NK-92 treated with Interleukin-12 subunit alpha and Interleukin-12 subunit beta, amount 100 ng/mL, for 24 hours (cell line): ENCODE data around the gene UGT1A9.

Source experiments
- DNase-seq: peaks from one replicate; lab custom pipeline; 2025; lab: John Stamatoyannopoulos, UW

UGT1A9 gene

DNA sequence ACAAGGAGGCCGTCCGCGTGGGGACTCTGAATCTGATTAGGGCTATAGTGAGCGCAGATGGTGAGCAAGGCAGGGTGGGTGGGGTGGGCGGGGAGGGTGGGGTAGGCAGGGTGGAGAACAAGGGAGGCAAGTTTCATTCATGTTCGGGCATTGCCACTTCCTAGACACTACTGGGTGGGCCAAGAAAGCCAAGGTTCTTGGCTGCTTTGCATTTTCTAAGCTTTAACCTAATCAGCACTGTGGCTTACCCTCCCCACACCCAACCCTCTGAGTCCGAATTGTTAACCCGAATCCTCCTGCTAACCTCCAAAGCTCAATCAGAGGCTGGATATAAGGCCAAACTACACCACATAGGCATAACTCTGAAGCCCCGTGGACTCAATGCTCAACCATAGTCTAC, 124.6 kb downstream of the UGT1A9 start:
- no peak for DNase-seq

DNA sequence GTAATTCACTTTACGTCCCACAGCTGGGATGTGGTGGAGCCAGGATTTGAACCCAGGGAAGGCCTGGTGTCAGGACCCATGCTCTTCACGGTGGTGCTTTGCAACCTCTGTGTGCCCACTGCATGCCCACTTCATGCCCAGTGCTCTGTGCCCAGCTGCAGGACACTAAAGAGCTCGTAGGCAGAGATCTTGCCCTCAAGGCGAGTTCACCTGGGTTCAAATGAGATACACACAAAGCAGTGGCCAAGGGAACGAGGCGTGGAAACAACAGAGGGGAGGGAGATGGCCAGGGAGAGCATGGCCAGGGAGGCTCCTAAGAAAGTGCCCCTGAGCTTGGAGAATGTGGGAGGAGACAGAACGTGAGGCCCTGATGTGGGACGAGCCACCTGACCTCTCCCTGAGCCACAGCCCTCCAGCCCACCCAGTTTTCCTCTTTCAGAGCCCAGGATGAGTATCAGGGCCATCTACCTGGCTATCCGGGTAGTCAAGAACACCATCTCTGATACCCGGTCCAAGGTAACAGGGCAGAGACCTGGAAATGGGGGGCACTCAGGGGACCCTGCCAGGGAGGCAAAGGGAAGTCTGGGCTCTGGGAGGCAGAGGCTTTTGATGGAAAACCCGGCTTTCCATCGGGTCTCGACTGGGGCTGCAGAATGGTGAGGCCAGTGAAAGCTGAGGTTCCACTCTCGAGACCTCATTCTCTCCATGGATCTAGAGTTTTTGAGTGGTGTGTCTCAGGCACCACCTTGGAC, 126.8 kb downstream of the UGT1A9 start:
- no peak for DNase-seq

DNA sequence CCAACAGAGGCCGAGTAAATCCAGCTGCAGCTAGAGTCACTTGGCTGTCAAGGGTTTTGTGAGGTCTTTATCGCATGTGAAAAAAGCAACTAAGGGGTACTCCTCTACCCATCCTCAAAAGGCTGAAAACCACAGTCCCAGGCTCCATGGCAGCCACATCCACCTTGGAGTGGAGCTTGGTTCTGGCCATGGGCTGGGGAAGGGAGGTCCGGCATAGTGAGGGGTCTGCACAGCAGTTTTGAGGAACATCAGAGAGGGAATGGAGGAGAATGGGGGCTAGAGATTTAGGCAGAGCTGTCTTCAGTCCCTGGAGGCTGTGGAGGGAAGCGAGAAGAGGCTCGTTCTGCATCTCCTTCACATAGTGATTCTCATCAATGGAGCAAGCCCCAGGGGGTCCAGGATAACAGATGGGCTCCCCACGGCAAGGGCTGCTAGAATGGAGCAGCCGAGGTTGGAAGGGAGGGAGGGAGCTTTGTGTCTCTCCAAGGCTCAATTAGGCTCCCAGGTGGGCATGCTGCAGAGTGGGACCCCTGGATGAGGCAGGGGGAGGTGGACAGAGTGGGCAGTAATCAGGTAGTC, 127.5 kb downstream of the UGT1A9 start:
- DNase-seq = no peak

DNA sequence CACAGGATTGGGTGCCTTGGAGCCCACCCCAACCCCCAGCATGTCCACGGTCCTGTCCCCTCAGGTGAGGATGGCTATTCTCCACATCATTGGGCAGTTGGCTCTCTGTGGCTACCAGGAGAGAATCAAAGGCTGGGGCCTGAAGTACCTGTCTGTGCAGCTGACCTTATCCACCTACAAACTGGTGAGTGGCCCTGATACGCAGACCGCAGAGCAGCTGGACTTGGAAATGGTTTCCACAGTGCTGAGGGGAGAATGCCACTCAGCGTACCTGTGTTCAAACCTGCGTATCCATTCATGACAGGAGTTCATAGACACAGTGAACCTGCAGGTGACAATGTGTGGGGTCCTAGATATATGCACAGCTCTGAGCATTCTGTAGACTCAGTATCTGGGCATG, 128.0 kb downstream of the UGT1A9 start:
- DNase-seq = no peak

DNA sequence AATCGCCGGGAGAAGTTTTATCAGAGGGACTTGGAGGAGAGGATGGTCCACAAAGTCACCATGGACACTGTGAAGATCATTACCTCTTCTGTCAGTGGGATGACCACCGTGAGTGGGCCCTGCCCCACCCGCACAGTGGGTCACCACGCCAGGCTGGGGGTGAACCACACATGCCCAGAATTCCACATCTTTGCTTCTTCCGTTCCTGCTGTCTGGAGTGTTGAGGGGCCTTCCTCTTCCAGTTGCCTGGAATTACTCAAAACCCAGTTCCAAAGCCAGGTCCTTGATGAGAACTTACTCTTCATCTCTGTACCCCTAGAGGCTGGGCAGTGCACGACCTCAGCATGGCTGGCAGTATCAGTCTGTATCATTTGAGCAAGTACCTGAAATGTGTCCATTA, 128.5 kb downstream of the UGT1A9 start:
- DNase-seq = no peak

DNA sequence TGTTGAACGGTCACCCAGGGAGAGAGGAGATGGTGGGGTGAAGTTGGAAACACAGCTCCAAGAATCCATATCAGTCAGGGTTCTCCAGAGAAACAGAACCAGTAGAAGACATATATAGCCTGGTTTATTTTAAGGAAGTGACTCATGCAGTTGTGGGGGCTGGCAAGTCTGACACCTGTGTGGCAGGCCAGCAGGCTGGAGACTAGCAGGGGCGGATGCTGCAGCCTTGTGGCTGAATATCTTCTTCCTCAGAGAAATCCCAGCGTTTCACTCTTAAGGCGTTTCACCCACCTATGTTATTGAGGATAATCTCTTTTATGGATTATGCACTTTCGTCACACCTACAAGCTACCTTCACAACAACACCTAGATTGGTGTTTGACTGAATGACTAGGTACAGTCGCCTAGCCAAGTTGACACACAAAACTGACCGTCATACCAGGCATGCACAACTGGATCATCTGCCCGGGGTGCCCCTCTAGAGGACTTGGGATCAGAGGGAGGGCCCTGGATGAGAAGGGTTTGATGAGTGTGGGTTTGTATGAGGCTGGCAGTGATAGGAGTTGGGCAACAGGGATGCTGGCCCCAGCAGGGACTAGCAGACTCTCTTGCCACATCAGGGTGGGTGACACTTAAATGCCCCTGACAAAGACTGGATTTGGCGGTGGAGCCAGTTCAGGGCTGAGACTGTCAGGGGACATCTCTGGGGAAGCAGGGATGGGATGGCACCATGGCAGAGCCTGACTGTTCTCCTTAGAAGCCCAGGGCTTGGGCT, 129.8 kb downstream of the UGT1A9 start:
- peak; percentile 68 for DNase-seq

DNA sequence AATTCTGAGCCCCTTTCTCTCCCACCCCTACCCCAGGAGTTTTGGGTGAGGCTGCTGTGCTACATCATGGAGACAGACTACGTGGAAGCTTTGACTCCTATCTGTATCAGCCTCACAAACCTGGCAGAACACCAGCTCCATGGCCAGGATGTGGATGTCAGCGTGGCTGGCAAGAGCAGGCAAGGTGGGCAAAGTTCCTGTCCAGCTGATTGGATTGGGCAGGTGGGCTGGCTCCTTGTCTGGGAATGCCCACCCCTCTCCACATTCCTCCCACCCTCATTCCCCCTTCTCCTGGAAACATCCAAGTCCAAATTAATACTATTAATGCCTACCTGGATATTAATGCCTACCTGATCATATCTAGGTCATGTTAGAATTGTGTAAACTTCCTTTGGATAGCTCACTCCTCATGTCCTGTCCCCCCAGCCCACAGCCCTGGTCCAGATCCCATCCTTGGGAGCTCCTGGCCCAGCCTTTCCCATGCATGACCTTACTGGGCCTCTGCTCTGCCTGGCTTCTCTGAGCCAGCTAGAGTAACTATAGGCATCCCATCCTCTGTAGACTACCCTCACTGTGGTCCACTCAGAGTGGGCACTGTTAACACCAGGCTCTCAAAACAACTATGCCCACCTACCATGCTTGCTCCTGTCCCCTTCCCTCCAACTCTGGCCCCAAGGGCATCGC, 130.6 kb downstream of the UGT1A9 start:
- no peak for DNase-seq

DNA sequence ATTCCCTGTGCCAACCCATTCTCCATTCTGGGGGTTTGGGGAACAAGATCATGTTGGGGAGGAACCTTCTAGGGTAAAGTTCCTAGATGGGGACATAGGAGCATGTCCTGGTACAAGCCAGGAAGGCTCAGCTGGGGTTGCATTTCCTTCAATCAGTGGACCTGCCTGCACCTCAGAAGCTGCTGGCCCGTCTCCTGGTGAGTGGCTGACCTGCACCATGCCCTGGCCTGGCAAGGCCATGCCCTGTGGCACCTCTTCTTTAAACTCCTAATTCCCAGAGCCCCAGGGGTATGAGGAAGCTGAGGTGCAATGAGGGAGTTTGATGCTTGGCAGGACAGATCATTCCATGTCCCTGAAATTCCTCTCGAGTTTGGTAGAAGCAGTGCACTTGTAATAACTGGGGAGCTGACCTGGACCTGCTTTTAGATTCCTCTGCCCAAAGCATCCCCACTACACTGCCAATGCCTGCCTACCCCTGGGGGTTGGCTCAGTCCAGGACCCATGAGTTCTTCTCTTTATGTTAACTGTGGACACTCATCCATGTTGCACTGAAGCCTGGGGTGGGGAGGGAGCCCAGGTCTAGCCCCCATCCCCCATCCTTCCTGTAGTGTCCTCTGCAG, 131.7 kb downstream of the UGT1A9 start:
- no peak for DNase-seq

DNA sequence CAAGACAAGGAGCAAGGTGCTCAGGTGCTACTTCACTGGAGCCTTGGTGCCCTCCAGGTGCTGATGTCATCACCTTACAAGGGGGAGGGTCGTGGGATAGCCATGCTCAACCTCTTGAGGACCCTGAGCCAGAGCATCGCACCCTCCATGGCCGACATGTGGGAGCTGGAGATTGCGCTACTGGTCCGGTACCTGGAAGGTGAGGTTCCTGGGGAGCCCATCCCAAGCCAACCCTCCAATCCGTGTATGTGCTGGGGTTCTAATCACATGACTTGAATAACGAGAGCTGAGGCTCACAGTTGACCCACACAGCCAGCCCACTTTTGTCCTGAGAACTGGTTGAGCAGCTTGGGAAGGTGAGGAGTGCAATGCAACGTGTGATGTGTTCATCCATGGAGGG, 132.3 kb downstream of the UGT1A9 start:
- DNase-seq = no peak

DNA sequence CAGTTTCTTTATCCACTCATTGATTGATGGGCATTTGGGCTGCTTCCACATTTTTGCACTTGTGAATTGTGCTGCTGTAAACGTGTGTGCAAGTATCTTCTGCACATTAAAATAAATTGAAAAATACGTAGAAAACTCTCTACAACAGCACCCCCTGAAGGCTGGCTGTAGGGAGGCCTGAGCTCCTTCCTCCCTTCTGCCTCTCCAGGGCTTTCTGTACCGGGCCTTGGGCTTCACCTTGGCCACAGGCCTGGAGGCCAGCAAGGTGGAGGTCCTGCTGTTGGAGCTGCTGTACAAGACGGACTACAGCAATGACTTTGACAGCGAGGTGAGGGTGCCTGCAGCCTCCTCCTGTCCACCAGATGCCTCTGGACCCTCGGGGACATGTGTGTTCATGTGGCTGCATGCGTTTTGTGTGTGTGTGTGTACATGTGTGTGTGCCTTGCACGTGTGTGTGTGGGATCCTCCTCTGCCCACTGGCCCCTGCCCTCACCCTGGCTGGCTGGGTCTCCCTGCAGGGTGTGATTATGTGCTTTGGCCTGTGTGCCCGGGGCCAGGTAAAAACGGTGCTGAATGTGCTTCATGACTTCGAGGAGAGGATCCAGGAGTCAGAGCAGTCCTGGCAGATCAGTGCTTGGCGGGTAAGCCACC, 135.6 kb downstream of the UGT1A9 start:
- DNase-seq = no peak

DNA sequence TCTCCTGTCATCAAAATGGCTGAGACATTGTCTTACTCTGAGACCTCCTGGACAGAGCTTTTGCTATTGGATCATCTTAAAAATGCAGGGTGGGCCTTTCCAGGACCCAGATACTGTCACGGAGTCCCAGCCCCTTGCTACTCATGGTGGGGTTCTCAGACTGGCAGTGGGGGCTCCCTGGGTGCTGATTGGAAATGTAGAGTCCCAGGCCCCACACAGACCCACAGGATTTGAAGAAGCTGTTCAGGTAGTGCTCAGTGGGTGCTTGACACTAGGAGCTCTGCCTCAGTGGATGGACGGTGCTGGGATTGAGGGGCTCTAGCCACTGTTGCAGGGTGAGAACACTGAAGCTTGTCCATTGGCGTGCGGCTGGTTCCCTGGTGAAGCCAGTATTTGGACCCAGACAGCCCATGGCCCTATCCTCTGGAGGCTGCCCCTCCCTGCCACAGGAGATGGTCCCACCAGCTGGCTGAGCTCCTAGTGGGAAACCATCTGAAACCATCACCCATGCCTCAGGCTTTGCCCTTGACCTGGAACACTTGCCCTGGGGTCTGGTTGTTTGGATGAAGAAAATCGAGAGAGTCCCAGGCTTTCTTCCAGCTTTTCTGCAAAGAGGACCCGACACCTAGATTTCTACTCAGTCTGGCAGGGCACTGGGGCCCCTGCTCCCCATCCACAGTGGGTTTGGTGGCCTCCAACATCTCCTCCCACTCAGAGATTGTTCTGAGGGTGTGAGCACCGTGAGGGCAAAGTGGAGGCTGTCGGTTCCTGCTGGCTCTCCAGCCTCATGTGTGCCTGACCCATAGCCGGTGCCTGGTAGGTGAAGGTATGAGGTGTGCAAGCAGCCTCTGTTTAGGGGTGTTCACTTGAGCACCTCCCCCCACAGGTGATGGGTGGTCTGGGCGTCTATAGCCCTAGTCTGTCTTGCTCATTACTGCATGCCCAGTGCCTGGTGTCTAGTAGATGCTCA, 136.6 kb downstream of the UGT1A9 start:
- no peak for DNase-seq

DNA sequence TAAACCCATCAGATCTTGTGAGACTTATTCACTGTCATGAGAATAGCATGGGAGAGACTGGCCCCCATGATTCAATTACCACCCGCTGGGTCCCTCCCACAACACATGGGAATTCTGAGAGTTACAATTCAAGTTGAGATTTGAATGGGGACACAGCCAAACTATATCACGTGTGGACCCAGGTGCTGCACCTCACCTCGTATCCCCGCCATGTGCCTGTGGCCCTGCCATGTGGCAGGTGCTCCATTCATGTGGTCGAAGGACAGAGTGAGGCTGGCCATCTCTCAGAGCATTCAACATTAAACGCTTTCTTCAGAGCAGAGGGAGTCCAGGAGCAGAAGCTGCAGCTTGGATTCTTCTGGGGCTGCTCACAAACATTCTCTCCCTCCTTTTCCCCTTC, 138.7 kb downstream of the UGT1A9 start:
- DNase-seq = no peak

DNA sequence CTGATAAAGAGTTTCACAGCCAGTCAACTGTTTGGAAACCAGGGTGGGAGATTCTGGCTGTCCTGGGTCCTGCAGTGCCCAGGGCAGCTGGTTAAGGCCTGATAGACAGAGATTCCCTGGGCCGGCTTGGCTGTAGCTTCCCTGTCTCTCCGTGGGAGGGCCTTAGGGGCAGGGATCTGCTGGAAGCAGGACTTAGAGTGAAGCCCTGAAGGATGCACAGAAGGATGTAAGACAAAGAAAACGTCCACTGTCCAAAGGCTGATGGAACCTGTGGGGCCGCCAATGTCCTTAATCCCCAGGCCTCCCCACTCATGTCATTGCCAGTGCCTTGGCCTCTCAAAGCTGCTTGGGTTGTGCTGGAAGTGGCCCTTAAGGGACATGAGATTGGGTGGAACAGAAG, 139.4 kb downstream of the UGT1A9 start:
- DNase-seq = no peak

DNA sequence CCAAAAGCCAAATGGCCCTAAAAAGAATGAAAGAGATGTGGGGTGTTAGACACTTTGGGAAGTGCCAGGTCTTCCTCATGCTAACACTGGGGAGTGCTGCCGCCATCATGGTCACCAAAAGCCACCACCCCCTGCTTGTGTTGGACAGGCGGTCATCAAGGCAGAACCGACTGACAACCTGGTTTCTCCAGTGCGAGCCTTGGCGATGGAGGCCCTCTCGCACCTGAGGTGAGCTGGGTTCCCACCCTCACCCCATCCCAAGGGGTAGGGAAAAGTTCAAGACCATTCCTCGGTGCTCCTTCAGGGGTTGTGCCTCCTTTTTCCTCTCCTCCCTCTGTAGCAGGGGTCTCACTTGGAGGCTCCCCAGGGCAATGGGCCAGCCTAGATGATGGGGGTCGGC, 140.0 kb downstream of the UGT1A9 start:
- DNase-seq = no peak

DNA sequence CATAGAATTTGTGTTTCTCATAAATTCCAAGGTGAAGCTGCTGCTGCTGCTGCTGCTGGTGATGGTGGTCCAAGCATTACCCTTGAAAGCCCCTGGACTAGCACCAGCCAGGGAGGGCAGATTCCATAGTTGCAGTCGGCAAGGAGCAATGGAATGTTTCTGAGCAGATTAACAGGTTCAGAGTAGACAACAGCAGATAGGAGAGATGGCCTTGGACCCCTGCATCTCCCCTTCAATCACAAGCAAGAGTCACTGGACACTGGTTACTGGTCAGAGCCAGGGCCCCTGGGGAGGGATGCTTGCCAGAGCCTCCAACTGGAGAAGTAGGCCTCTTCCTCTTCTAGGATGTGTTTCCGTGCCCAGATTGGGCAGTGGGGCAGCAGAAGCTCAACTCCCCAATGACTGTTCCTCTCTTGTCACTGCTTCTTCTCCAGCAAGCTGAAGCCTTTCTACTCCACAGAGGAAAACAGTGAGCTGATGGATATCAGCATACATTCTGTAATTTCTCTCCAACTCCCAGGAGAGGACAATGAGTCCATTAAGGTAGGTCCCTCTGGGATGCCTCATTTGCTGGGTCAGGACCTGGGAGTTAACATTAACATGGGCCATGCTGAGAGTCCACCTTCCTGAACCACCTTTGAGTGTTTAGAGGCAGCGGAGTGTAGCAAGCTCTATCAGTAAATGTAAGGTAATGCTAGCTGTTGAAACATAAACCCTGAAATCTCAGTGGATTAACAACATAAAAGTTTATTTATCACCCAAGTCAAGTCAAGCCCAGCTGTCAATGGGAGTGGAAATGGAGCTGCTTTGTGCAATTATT, 141.7 kb downstream of the UGT1A9 start:
- DNase-seq = no peak

DNA sequence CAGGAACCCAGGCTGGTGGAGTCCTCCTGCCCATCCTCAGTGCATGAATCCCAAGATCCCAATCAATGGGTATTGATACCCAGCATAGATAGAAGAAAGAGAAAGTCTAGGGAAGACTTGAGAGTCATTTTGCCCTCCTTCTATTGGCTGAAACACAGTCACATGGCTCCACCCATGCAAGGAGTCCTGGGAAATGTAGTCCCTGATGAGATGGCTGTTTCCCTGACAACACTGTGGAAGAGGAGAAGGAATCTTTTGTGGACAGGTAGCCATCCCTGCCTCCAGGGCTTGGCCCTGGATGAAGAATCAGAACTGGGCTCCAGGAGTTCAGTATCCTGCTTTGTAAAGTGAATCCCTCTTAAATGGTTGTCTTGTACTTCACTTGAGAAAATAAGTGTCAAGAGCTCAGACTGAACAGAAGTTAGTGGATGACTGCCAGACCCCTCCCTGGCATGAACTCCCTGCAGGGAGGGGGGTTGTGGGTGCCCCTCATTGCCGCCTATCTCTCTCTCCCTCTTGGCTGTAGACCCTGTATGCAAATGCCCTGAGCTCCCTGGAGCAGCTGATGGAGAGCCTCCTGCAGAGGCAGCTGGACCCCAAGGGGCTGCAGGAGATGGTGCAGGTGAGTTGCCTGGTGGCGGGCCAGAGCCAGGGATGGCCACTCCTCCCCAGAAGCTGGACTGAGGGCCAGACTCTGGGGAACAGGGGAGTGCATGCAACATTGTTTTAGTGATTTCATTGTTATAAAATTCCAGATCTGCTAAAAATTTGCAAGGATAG, 142.5 kb downstream of the UGT1A9 start:
- DNase-seq = no peak

DNA sequence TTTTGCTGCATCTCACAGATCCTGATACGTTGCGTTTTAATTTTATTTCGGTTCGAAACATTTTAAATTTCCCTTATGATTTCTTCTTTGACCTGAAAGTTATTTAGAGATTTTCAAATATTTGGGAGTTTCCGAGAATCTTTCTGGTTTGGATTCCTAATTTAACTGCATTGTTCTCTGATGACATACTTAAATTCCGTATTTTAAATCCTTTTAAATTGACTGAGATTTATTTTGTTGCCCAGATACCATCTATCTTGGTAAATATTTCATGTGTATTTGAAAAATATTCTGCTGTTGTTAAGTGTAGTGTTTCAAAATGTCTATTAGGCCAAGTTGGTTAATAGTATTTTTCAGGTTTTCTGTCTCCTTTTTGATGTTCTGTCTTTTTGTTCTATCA, 144.2 kb downstream of the UGT1A9 start:
- no peak for DNase-seq

DNA sequence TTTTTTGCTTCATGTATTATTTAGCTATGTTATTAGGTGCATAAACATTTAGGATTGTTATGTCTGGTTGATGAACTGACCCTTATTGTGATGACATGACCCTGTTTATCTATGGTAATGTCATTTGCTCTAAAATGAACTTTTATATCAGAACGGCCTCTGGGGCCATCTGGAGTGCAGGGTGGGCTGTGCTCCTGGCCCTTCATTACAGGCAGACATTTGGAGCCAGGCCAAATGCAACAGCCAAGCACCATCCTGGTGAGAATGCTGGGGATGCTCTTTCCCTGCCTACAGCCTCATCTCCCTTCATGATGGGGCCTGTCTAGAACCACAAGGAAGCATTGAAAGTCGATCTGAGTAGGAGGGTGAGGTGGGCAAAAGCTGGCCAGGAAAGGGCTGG, 144.6 kb downstream of the UGT1A9 start:
- DNase-seq = no peak

DNA sequence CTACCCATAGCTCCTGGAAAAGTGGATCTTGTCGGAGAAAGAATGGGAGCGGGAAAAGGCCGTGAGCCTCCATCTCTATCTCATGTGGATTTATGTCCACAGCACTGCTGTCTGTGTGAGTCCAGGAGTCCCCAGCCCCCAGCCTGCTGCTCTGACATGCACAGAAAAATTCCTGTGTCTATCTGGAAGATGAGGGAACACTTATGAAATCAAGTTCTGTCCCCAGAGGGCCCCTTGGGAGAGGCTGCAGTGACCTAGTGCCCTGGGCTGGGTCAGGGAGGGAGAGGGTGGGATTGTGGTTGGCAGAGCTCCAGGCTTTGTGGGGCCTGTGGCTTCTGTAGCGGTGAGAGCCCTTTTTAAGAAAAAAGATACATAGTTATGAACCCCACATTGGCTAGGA, 145.1 kb downstream of the UGT1A9 start:
- DNase-seq = no peak
